ENCODE measurements around the gene ALDH1L1. TPM values are rescaled to one million over a fixed set of nuclear protein-coding genes. Genes with fewer than 3 reads are reported as not detected.
A peak's percentile ranks its signal among the peaks of the same experiment; 100 is the strongest.

The ALDH1L1 gene
- total and polyA plus RNA-seq, 2 of the 4 experiments (the other 2 are of a cell fraction): not detected

DNA sequence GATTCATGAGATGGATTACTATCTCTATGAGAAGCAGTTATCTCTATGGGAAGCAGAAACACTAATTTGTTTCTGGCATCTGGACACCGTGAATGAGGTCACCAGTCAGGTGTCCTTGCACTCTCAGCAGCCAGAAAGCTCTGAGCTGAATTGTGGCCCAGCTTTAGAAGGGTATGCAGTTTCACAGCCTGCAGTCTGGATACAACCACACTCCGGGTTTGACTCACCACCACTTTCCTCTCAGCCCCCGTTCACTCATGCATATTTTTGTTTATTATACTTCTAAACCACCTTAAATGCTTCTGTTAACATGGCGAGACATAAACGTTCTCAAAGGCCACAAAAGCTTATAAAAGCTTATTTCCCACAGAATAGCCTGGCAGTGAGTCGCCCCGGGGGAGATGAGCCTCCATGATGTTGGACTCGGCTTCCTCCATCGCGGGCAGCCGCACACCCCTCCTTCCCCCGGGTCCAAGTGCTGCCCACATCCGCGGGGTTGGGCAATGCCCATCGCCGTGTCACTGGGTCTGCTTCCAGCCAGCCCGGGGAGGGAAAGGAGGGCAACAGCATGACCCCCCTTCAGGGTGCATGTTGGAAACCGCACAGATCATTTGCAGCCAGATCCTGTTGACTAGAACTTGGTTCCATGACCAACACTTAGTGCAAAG, 79.6 kb downstream of the ALDH1L1 start:
- H3K27ac ChIP-seq (ENCODE audit: insufficient read depth, low read length): no peak overlapping the region
- H3K56ac ChIP-seq (ENCODE audit: extremely low read depth, insufficient read depth, low read length): no peak overlapping the region
- no peak overlapping the region for H2BK20ac ChIP-seq (ENCODE audit: low read depth, low read length)
- no peak overlapping the region for H3K4me3 ChIP-seq (ENCODE audit: insufficient read depth, low read depth, low read length)
- H3K27me3 ChIP-seq (ENCODE audit: control insufficient read depth, insufficient read depth, low read length): no peaks in the 10 kb centered on the region; the same call in 1 of the 2 replicates
- H2AK5ac ChIP-seq (ENCODE audit: low read depth, low read length): no peak overlapping the region
- H2AFZ ChIP-seq (replicated peaks; ENCODE audit: low read length, poor library complexity): peak overlapping the region; percentile 63
- dilution Hi-C loops (cut with HindIII; ENCODE audit: low sequenced_read_pairs, unreplicated experiment) (no loop called here), intact Hi-C loops (cut with micrococcal nuclease) (no loop called here), in situ Hi-C loops (cut with MboI; ENCODE audit: low sequenced_read_pairs) (no loop called here)
- ChIA-PET POLR2A (ENCODE audit: unreplicated experiment) (no interaction called here), CTCF (no interaction called here)
- H2BK5ac ChIP-seq (ENCODE audit: low read depth, low read length, poor library complexity, severe bottlenecking): no peak overlapping the region
- peaks cover 6% of the 10 kb centered on the region; the same call in 1 of the 2 replicates for H3K9me1 ChIP-seq (ENCODE audit: insufficient read depth, low read length)
- no TSS peak for BruUV-seq (replicated peaks)
- H3K9me3 ChIP-seq (ENCODE audit: control insufficient read depth, insufficient read depth, low read length): no peaks in the 10 kb centered on the region
- H3K14ac ChIP-seq (replicated peaks; ENCODE audit: low read depth, low read length): no peak overlapping the region
- no peak overlapping the region for H2BK120ac ChIP-seq (ENCODE audit: low read depth, low read length)
- DNase-seq (peak; percentile 90), ATAC-seq (ENCODE audit: low read depth) (peak; percentile 76)
- H3K9ac ChIP-seq (ENCODE audit: low read depth, low read length): no peak overlapping the region
- H4K8ac ChIP-seq (ENCODE audit: low read depth in 2 of 2, low read length in 2 of 2): no peak overlapping the region
- H3K79me1 ChIP-seq (ENCODE audit: low read depth in 1 of 2, low read length in 2 of 2): no peaks in the 10 kb centered on the region
- no peak overlapping the region for H2BK15ac ChIP-seq (ENCODE audit: low read depth, low read length)
- no peak overlapping the region for H3K23ac ChIP-seq (ENCODE audit: low read depth, low read length)
- TF ChIP-seq, protein P1, sequence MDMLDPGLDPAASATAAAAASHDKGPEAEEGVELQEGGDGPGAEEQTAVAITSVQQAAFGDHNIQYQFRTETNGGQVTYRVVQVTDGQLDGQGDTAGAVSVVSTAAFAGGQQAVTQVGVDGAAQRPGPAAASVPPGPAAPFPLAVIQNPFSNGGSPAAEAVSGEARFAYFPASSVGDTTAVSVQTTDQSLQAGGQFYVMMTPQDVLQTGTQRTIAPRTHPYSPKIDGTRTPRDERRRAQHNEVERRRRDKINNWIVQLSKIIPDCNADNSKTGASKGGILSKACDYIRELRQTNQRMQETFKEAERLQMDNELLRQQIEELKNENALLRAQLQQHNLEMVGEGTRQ (IDR thresholded peaks at IDR 0.05; ENCODE audit: low read depth, low read length): peak; percentile 62
- 0 out of 2 replicates have a peak, but pooled peaks have one; percentile 23 for TF ChIP-seq FOS (IDR thresholded peaks at IDR 0.05; ENCODE audit: low read depth, low read length)
- TF ChIP-seq RAD21 (IDR thresholded peaks at IDR 0.05; ENCODE audit: low read length): no peak
- TF ChIP-seq CHD1 (IDR thresholded peaks at IDR 0.05; ENCODE audit: low read depth, low read length): no peak
- peak; percentile 31; the same call in 1 of the 2 replicates for TF ChIP-seq CEBPB (IDR thresholded peaks at IDR 0.05; ENCODE audit: low read depth, low read length)
- H3K18ac ChIP-seq (ENCODE audit: low read depth, low read length): no peak overlapping the region
- no peak overlapping the region for H2AK9ac ChIP-seq (replicated peaks; ENCODE audit: low read depth, low read length, poor library complexity)
- no peaks in the 10 kb centered on the region for H3K36me3 ChIP-seq (ENCODE audit: control insufficient read depth, insufficient read depth, low read length)
- no peak overlapping the region for H4K91ac ChIP-seq (ENCODE audit: insufficient read depth, low read depth, low read length)
- no peak overlapping the region for H3K4ac ChIP-seq (ENCODE audit: low read depth, low read length)
- WGBS, 2 experiments (ENCODE audit: extremely low coverage in 2 of 2, insufficient read length in 1 of 2): 52% methylated on average over 5 of the region's 18 CpGs; no CpG with 5 or more reads in 1 of the 2 experiments
- no peaks in the 10 kb centered on the region for H4K20me1 ChIP-seq (ENCODE audit: insufficient read depth, low read length)
- H3K4me2 ChIP-seq (ENCODE audit: low read depth, low read length): no peak overlapping the region
- H3K4me1 ChIP-seq (ENCODE audit: control insufficient read depth, insufficient read depth, low read length): peaks cover 10% of the 10 kb centered on the region
- no peak overlapping the region for H4K5ac ChIP-seq (ENCODE audit: low read depth, low read length)
